ENCODE measurements around the gene INHBA.

The INHBA gene

DNA sequence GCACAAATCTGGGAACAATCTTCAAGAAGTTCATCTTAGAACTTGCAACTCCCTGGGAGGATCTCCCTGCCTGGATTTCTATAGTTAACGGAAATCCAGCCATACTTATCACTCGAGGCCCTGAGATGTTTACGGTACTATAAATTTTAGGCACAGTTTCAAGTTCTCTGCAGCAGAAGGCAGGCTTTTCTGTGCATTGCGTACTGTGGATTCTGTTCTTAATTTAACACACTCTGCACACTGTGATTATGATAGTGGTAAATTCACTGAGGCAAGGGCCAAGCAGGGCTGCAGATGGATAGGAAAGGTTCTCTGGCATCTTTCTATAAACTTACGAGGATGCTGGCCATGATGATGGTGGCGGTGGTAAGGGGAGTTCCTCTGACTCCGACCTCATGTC lies 10.6 kb downstream of the INHBA start:
- Histone ChIP-seq H3K27me3 (ENCODE audit: insufficient read depth, poor library complexity, severe bottlenecking) (no peaks in the 10 kb centered on the region), H3K4me3 (replicated peaks; ENCODE audit: insufficient read depth, low read length) (no peak overlapping the region), H3K27ac (replicated peaks) (no peak overlapping the region)
- DNase-seq (ENCODE audit: low read depth in 1 of 2, low spot score in 1 of 2), result no peak
- TF ChIP-seq SPI1 (IDR thresholded peaks at IDR 0.05; ENCODE audit: borderline replicate concordance, low read depth) (no peak), POLR2AphosphoS5 (IDR thresholded peaks at IDR 0.05; ENCODE audit: low read depth) (no peak), CTCF (IDR thresholded peaks at IDR 0.05; ENCODE audit: insufficient read depth, low read length) (no peak), GABPA (IDR thresholded peaks at IDR 0.05; ENCODE audit: low read depth) (no peak)
- TF ChIP-seq, protein P1, sequence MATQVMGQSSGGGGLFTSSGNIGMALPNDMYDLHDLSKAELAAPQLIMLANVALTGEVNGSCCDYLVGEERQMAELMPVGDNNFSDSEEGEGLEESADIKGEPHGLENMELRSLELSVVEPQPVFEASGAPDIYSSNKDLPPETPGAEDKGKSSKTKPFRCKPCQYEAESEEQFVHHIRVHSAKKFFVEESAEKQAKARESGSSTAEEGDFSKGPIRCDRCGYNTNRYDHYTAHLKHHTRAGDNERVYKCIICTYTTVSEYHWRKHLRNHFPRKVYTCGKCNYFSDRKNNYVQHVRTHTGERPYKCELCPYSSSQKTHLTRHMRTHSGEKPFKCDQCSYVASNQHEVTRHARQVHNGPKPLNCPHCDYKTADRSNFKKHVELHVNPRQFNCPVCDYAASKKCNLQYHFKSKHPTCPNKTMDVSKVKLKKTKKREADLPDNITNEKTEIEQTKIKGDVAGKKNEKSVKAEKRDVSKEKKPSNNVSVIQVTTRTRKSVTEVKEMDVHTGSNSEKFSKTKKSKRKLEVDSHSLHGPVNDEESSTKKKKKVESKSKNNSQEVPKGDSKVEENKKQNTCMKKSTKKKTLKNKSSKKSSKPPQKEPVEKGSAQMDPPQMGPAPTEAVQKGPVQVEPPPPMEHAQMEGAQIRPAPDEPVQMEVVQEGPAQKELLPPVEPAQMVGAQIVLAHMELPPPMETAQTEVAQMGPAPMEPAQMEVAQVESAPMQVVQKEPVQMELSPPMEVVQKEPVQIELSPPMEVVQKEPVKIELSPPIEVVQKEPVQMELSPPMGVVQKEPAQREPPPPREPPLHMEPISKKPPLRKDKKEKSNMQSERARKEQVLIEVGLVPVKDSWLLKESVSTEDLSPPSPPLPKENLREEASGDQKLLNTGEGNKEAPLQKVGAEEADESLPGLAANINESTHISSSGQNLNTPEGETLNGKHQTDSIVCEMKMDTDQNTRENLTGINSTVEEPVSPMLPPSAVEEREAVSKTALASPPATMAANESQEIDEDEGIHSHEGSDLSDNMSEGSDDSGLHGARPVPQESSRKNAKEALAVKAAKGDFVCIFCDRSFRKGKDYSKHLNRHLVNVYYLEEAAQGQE (IDR thresholded peaks at IDR 0.05; ENCODE audit: insufficient replicate concordance, low read depth), result no peak

DNA sequence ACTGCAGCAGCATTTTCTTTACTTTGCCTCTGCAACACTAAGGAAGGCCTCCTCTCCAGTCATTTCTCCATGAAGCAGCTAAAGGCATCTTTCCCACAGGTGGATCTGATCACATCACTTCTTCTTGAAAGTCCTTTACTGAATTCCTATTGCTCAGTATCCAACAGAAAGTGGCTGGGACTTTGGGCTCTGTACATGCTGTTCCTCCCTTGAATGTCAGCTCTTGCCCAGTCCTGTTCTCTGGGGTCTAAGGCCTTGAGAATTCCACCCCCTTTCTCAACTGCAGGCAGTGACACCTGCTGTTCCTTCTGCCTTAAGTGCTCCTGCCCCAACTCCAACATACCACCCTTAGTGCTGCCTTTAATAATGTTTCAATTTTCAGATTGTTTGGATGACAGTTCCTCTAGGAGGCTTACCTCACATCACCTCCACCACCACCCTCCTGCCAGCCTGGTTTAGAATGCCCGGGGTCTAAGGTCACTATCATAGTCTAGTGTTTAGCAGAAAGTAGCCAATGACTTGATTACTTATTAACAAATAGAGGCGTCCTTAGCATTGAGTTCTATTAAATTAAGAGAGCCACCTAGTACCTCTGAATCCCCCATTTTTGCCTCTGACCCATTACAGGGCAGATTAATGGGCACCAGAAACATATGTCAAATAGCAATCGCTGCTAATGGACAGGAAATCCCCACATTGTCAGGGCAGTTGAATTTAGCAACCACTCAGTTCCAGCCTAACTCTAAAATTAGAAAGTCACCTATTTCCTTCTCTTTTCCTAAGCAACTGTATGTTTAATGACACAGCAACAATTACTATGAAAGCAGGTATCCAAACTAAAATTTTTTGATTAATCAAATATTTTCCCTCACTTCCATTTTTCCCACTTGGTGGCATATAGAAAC lies 11.4 kb downstream of the INHBA start:
- H3K4me3 ChIP-seq (replicated peaks; ENCODE audit: insufficient read depth, low read length), result no peak overlapping the region
- no peak overlapping the region for H3K27ac ChIP-seq (replicated peaks)
- DNase-seq (ENCODE audit: low read depth in 1 of 2, low spot score in 1 of 2), result no peak
- no peaks in the 10 kb centered on the region for H3K27me3 ChIP-seq (ENCODE audit: insufficient read depth, poor library complexity, severe bottlenecking)
- TF ChIP-seq, protein P1 (IDR thresholded peaks at IDR 0.05; ENCODE audit: insufficient replicate concordance, low read depth), result no peak
- TF ChIP-seq GABPA (IDR thresholded peaks at IDR 0.05; ENCODE audit: low read depth), result no peak
- TF ChIP-seq POLR2AphosphoS5 (IDR thresholded peaks at IDR 0.05; ENCODE audit: low read depth), result no peak
- TF ChIP-seq SPI1 (IDR thresholded peaks at IDR 0.05; ENCODE audit: borderline replicate concordance, low read depth), result no peak
- TF ChIP-seq CTCF (IDR thresholded peaks at IDR 0.05; ENCODE audit: insufficient read depth, low read length), result no peak

DNA sequence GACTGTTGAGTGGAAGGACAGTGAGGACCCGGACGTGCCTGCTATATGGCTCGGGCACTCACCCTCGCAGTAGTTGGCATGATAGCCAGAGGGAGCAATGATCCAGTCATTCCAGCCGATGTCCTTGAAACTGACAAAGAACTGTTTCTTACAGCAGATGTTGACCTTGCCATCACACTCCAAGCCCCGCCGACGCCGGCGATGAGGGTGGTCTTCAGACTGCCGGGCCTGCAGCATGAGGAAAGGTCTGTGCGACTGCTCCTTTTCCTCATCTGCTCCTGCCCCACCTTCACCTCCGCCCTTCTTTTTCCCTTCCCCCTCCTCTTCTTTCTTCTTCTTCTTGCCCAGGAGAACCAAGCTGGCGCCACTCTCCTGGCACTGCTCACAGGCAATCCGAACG lies 13.1 kb downstream of the INHBA start:
- no peak overlapping the region for H3K27ac ChIP-seq (replicated peaks)
- TF ChIP-seq CTCF (IDR thresholded peaks at IDR 0.05; ENCODE audit: insufficient read depth, low read length) (no peak), GABPA (IDR thresholded peaks at IDR 0.05; ENCODE audit: low read depth) (no peak), SPI1 (IDR thresholded peaks at IDR 0.05; ENCODE audit: borderline replicate concordance, low read depth) (no peak), POLR2AphosphoS5 (IDR thresholded peaks at IDR 0.05; ENCODE audit: low read depth) (no peak)
- TF ChIP-seq, protein P1 (IDR thresholded peaks at IDR 0.05; ENCODE audit: insufficient replicate concordance, low read depth), result no peak
- H3K4me3 ChIP-seq (replicated peaks; ENCODE audit: insufficient read depth, low read length), result no peak overlapping the region
- H3K27me3 ChIP-seq (ENCODE audit: insufficient read depth, poor library complexity, severe bottlenecking), result no peaks in the 10 kb centered on the region
- DNase-seq (ENCODE audit: low read depth in 1 of 2, low spot score in 1 of 2), result no peak

All from HL-60 (cell line).